Measurements from ENCODE around the gene CCDC6.

- TF ChIP-seq TAF1 (IDR thresholded peaks at IDR 0.05; ENCODE audit: borderline replicate concordance, insufficient read depth, low read length), result no peak
- no peak for TF ChIP-seq POLR2AphosphoS5 (IDR thresholded peaks at IDR 0.05; ENCODE audit: low read depth, low read length)
- no peak for TF ChIP-seq REST (IDR thresholded peaks at IDR 0.05; ENCODE audit: insufficient read depth in 1 of 2, low read depth in 2 of 2, low read length in 2 of 2)
- TF ChIP-seq SIN3A (IDR thresholded peaks at IDR 0.05; ENCODE audit: borderline replicate concordance, insufficient read depth, low read length), result no peak
- no peak for TF ChIP-seq FOXP2 (optimal IDR thresholded peaks at IDR 0.05; ENCODE audit: borderline replicate concordance, extremely low read depth, extremely low read length, insufficient read depth)
These were observed 3.5 kb upstream of the CCDC6 start for GRCh38 chr10:59909815-59910214.

All from PFSK-1 (cell line).